NCI-H1436 (cell line): ENCODE measurements around the gene UPF2.
"Not testable (repeated sequence)": the region's sequence is repeated elsewhere in the genome, so short reads cannot be mapped to it uniquely, and the experiment has no call there.

Experiments used
- DNase-seq: peaks from one replicate; lab custom pipeline; 2025; lab: John Stamatoyannopoulos, UW

The UPF2 gene

GRCh38 chr10:11907914-11908313, 134.7 kb downstream of the UPF2 start:
- DNase-seq: no peak

GRCh38 chr10:11906714-11907113, 135.9 kb downstream of the UPF2 start:
- DNase-seq: no peak

- DNase-seq: no peak
These were observed 140.0 kb downstream of the UPF2 start for GRCh38 chr10:11902646-11903045.

DNA sequence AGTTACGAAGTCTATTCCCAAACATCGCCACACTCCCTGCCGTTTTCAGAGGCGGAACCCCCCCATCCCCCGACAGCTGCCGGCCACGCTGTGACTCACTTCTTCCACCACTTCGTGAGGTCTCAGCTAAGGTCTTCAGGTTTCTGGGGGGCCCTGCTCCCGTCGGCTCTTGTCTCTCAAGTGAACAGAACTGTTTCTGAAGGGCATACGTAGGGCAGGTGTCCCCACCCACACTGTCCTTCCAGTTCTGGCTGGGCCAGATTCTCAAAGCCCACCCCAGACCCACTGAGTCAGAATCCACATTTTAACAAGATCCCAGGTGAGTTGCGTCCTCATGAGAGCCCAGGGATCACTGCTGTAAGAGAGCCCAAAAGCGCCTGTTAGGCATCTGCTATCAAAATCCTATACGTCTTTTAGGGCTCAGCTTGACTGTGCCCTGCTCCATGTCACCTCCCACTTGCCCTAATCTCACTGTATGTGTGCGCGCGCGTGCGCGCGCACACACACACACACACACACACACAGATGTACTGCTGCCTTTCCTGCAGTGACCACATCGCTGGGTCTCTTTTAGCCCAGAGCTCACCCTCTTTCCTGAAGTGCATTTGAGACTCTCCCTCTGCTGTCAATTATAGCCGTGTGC, 140.7 kb downstream of the UPF2 start:
- DNase-seq: no peak

DNA sequence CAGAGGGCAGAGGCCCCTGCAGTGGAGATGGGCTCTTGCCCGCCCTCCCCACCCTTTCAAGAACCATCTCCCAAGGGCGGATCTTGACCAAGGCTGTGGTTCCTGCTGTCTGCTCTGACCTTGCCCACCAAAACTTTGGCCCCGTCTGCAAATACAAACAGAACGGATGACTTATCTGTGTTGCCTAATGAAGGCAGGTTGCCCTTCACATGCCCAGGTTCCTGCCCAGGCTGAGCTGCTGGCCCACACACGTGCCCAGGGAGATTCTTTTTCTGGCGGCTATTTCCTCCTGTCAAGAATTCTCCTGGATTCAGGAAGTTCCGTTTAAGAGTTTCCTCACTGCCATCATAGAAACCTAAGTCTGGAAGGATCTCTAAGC, 141.2 kb downstream of the UPF2 start:
- DNase-seq: no peak

- DNase-seq: no peak
These were observed 141.6 kb downstream of the UPF2 start for GRCh38 chr10:11901036-11901301.

GRCh38 chr10:11899067-11899876, 143.3 kb downstream of the UPF2 start:
- DNase-seq: no peak

DNA sequence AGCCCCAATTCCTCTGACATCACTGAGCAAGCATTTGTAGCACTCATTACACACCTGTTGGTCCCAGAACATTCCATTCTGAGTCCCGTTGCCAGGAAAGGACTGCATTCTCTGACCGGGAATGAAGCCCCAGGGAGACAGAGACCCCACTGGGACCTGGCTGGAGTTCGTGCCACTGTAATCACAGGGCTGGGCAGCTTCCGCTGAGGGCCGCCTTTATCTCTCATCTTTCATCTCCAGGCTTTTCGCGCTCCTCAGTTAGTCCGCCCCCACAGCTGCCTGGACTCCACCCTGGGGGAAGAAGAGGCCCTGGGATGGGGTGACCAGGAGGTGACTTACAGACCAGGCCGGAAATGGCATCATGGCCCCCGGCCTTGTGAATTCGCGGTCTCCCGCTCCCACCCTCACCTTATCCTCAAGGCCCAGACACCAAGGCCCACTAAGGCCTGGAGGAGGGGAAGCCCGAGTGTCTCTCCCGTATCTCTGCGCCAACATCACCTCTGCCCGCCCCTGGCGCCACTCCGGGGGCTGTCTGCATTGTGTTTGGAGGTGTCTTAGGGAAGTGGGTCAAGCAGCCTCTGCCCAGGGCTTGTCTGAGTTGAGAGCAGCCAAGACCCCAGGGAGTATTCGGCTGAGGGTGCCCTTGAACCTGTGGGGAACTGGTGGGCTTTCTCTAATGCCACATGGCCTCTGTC, 144.1 kb downstream of the UPF2 start:
- DNase-seq: no peak

DNA sequence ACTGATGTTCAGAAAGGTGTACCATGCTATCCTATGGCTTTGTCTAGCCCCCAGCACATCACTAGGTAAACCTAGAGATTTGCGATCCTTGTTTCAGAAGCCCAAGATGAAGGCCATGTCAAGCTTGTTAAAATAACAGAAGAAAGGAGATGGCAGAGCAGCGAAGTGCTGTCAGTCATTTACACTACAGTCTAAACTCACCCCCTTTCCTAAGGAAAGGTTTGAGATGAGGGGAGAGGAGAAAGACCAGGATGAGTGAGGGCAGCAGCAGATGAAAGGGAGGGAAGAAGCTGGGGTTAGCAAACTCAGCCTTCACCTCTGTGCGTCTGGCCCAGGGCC, 144.6 kb downstream of the UPF2 start:
- DNase-seq: no peak

GRCh38 chr10:11896549-11897200, 145.9 kb downstream of the UPF2 start:
- no peak for DNase-seq

DNA sequence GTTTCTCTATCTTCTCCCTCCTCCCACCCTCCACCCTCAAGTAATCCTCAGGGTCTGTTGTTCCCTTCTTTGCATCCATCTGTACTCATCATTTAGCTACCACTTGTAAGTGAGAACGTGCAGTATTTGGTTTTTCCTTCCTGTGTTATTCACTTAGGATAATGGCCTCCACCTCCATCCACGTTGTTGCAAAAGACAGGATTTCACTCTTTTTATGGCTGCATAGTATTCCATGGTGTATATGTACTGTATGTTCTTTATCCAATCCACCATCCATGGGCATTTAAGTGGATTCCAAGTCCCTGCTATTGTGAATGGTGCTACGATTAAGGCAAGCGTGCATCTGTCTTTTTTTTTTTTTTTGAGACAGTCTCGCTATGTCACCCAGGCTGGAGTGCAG, 147.0 kb downstream of the UPF2 start:
- no peak for DNase-seq

DNA sequence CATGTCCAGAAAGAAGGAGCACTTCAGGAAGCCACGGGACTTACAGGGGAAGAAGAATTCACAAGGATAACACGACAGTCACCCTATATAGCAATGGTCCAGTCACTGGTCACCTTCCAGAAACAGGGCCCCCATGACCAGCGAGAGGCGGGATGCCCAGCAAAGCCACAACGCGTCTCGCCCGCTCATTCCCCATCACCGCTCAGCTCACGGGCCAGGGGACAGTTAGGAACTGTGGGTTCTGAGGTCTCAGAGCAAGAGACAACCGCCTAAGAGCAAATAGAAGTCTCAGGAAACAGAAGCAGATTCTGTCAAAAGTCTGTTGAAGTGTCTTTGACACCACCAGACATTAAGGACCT, 147.5 kb downstream of the UPF2 start:
- DNase-seq: no peak

DNA sequence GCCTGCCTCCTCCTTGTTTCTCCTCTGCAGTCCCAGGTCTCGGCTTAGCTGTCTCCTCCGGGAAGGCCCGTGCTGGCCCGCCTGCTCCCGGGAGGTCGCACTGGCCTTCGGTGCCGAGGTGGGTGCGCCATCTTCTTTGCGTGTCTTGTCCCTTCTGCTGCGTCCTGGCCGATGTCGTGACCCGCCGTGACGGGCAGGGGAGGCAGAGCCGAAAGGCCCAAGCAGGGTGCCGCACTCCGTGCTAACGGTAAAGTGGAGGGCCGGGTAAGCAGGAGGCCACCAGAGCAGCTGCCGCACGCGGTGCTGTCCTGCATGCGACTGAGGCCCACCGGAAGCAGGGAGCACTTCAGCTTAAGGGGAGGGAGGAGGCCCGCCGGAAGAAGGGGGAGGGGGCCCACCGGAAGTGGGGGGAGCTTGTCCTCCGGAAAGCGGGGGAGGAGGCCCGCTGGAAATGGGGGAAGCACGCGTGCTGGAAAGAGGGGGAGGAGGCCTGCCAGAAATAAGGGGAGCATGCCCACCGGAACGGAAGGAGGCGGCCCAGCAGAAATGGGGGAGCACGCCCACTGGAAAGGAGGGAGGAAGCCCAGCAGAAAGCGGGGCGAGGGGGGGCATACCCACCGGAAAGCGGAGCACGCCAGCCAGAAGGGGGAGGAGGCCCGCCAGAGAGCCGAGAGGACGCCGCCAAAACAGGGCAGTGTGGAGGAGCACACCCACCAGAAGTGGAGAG, 148.1 kb downstream of the UPF2 start:
- DNase-seq: no peak

GRCh38 chr10:11893749-11894278, 148.8 kb downstream of the UPF2 start:
- DNase-seq: no peak

DNA sequence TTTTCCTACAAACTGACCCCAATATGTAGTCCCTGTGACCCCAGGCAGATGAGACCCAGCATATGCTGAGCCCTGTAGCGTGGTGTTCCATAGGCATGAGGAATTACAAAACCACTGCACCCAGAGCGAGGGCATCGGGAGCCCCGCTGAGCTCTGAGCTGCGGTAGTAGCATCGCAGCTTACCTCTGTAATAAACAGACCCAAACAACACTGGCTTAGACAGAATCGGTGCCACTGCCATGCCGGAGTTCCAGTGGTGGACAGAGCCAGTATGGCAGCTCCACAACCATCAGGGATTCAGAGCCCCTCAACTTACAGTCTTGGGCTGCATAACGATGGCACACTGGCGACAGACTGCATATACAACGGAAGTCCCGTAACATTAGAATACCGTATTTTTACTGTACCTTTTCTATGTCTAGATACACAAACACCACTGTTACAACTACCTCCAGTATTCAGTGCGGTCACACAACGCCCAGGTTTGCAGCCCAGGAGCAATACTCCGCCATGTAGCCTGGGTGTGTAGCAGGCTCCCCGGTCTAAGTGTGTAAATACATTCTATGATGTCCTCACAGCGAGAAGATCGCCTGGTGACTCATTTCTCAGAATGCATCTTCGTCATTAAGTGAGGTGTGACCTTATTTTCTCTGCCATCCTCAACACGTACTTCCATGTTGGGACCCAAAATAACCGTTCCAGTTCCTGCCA, 150.7 kb downstream of the UPF2 start:
- DNase-seq: no peak

- DNase-seq: not testable (repeated sequence)
These were observed 153.3 kb downstream of the UPF2 start for GRCh38 chr10:11889263-11889662.

- DNase-seq: no peak
These were observed 155.0 kb downstream of the UPF2 start for GRCh38 chr10:11887381-11888227.

DNA sequence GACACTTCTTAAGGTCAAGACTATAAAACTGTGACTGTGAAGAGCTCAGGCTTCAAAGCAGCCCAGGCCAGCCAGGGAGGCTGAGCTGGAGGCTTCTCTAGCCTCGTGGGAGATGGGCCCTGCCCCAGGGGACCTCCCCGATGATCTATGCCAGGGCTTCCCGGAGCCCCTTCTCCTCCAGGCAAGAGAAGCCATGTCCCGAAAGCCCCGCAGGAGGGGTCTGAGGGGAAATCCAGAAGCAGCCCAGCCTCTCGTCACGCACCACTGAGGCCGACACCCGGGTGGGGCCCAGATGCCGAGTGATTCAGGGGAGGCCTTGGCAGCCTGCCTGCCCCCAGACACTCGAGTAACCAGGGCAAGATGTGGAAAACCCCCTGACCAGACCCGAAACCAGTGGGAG, 155.8 kb downstream of the UPF2 start:
- DNase-seq: no peak

DNA sequence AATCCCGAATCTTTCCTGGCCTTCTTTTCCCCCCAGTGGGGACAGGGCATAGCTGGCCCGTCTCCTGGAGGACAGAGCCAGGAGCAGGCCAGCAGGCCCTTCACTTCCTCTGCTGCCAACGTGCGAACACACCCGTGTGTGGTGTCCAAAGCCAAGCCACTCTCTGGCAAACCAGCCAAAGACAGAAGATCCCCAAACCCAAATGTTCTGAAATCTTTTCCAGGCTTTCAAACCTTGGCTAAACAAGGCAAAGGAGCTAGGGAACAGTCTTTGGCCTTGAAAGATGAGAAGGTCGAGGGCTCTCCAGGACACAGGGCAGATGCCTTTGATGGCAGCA, 156.5 kb downstream of the UPF2 start:
- DNase-seq: no peak

DNA sequence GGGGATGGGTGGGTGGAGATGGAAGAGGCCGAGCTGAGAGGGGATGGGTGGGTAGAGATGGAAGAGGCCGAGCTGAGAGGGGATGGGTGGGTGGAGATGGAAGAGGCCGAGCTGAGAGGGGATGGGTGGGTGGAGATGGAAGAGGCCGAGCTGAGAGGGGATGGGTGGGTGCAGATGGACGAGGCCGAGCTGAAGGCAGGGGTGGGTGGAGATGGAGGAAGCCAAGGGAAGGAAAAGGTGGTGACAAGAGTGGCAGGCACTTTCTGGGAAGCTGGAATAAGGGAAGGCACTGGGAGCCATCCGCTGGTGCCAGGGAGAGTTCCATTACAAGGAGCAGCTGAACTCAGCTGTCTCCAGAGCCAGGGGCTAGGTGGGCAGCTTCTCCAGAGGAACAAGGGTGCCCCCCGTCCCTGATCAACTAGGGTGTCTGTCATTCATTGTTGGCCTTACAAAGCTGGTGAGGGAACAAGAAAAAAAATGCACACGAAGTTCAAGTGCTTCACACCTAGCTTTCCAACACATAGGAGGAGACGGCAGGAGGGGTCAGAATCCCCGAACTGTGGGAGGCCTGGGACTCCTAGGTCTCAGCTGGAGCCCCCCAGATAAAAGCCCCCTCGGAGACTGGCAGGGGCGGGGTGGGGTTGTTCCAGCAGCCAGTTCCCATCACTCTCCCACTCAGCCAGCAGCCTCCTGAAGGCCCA, 157.0 kb downstream of the UPF2 start:
- DNase-seq: no peak
